Naive thymus-derived CD4-positive, alpha-beta T cell (primary cell): ENCODE measurements around the gene MED13L. TPM values are rescaled to one million over a fixed set of nuclear protein-coding genes. Genes with fewer than 3 reads are reported as not detected.

Experiments used
- ATAC-seq: fragments of 150-1000 bp; cut with Tn5 transposase; 2 replicates; pipeline ENCODE4 v1.10.0; 2021; ENCODE audit warnings: mild to moderate bottlenecking, moderate library complexity
- CTCF ChIA-PET: fragments of 350-600 bp; sonication (Branson Sonifier 250); formaldehyde crosslinking; loops from one replicate; lab custom pipeline; 2021; ENCODE audit warnings: antibody characterized with exemption; lab: Charles Lee
- POLR2A ChIA-PET: fragments of 350-600 bp; sonication (Branson Sonifier 250); formaldehyde crosslinking; loops from one replicate; lab custom pipeline; 2021; ENCODE audit warnings: antibody characterized with exemption, inconsistent platforms; lab: Charles Lee
- DNase-seq, 9 donors: peaks; one replicate each; pipeline versions ENCODE4 v3.0.0 to v3.0.0-alpha.2; 2020 to 2022; ENCODE audit warnings: mixed read lengths in 1 of 9
- H3K27ac ChIP-seq: one replicate; pipeline ENCODE4 v1.7.0; 2013; ENCODE audit warnings: mild to moderate bottlenecking, low read depth, low read length, moderate library complexity
- H3K27me3 ChIP-seq, 2 donors: one replicate each; pipeline ENCODE4 v1.7.0; 2013; ENCODE audit warnings: low read length in 2 of 2, mild to moderate bottlenecking in 2 of 2, moderate library complexity in 2 of 2; ENCODE audit not compliant: control insufficient read depth in 2 of 2, insufficient read depth in 2 of 2
- H3K36me3 ChIP-seq, 3 experiments: 1 replicate in 2 of 3; 2 replicates in 1 of 3; pipeline ENCODE4 v1.7.0; 2013; ENCODE audit warnings: low read length in 3 of 3, mild to moderate bottlenecking in 3 of 3, moderate library complexity in 1 of 3; ENCODE audit not compliant: insufficient read depth in 3 of 3, control insufficient read depth in 2 of 3
- H3K4me1 ChIP-seq, 2 donors: one replicate each; pipeline ENCODE4 v1.7.0; 2013; ENCODE audit warnings: low read length in 2 of 2, mild to moderate bottlenecking in 2 of 2, moderate library complexity in 1 of 2; ENCODE audit not compliant: control insufficient read depth in 2 of 2, insufficient read depth in 2 of 2
- H3K4me3 ChIP-seq: 2 replicates; pipeline ENCODE4 v1.7.0; 2013; ENCODE audit warnings: mild to moderate bottlenecking, low read length
- H3K9me3 ChIP-seq, 3 experiments: 1 replicate in 2 of 3; 2 replicates in 1 of 3; pipeline ENCODE4 v1.7.0; 2013; ENCODE audit warnings: low read length in 3 of 3; ENCODE audit not compliant: control insufficient read depth in 2 of 3
- H3K27ac Mint-ChIP-seq, 9 donors: one replicate each; pipeline ENCODE4 v1.8.0; 2020 to 2022; ENCODE audit warnings: mixed read lengths in 9 of 9, mild to moderate bottlenecking in 8 of 9, moderate library complexity in 5 of 9, inconsistent platforms in 2 of 9
- H3K27me3 Mint-ChIP-seq, 5 donors: one replicate each; pipeline ENCODE4 v1.8.0; 2021 to 2022; ENCODE audit warnings: mixed read lengths in 5 of 5, mild to moderate bottlenecking in 1 of 5
- H3K36me3 Mint-ChIP-seq, 5 donors: one replicate each; pipeline ENCODE4 v1.8.0; 2020 to 2022; ENCODE audit warnings: mixed read lengths in 5 of 5, mild to moderate bottlenecking in 3 of 5, inconsistent platforms in 1 of 5
- H3K4me1 Mint-ChIP-seq, 7 donors: one replicate each; pipeline ENCODE4 v1.8.0; 2020 to 2022; ENCODE audit warnings: mixed read lengths in 7 of 7, mild to moderate bottlenecking in 3 of 7, inconsistent platforms in 1 of 7
- H3K4me3 Mint-ChIP-seq, 10 donors: one replicate each; pipeline ENCODE4 v1.8.0; 2020 to 2022; ENCODE audit warnings: mild to moderate bottlenecking in 10 of 10, mixed read lengths in 10 of 10, moderate library complexity in 6 of 10, inconsistent platforms in 2 of 10
- H3K9me3 Mint-ChIP-seq, 11 donors: one replicate each; pipeline ENCODE4 v1.8.0; 2020 to 2022; ENCODE audit warnings: mixed read lengths in 11 of 11, mild to moderate bottlenecking in 4 of 11, inconsistent platforms in 1 of 11, moderate library complexity in 1 of 11
- intact Hi-C, 2 donors: fragments of 100-400 bp; cut with micrococcal nuclease; formaldehyde crosslinking; loops; one replicate each; pipeline ENCODE4 v1.15.1; 2023
- polyA plus RNA-seq, 2 donors: library from polyadenylated mRNA; unstranded; fragments of 300-500 nt; fragmentation: Illumina TruSeq; gene quantifications; one replicate each; pipeline ENCODE4 v1.2.3, GENCODE V29; 2021
- total RNA-seq, 6 experiments: library from RNA in 5 of 6; stranded (reverse) in 5 of 6; gene quantifications; 1 replicate in 5 of 6; 2 replicates in 1 of 6; pipeline ENCODE4 v1.2.3 and lab custom pipeline; 2021 to 2026

MED13L gene
- total and polyA plus RNA-seq, 7 experiments from 2014 or later = 8.3 to 283 (median 155) TPM

- H3K9me3 ChIP-seq = no peaks in the 10 kb centered on the region
- peaks cover 6 to 91% (median 7%) of the 10 kb centered on the region in 3 experiments for H3K36me3 ChIP-seq
- DNase-seq (no peak), ATAC-seq (no peak)
- Mint-ChIP-seq H3K27ac (no peak overlapping the region), H3K4me3 (no peak overlapping the region), H3K9me3 (no peaks in the 10 kb centered on the region), H3K36me3 (peaks cover 38 to 76% (median 49%) of the 10 kb centered on the region in 5 donors), H3K27me3 (no peaks in the 10 kb centered on the region), H3K4me1 (peaks cover 0 to 46% (median 6%) of the 10 kb centered on the region in 7 donors)
- H3K4me3 ChIP-seq = no peak overlapping the region
- CTCF ChIA-PET = no interaction called here
- H3K27ac ChIP-seq = no peak overlapping the region
- POLR2A ChIA-PET = no interaction called here
- no peaks in the 10 kb centered on the region for H3K27me3 ChIP-seq
- H3K4me1 ChIP-seq = no peaks in the 10 kb centered on the region
- intact Hi-C loops = loop anchor here in 1 of 2 donors (10.0 kb wide), 1 partner anchor 957 kb away; no protein-coding TSS in a partner anchor
These were observed 309.3 kb downstream of the MED13L start for GRCh38 chr12:115968211-115968610.

GRCh38 chr12:115966376-115966775 lies 311.1 kb downstream of the MED13L start:
- no peaks in the 10 kb centered on the region for H3K9me3 ChIP-seq
- H3K27ac ChIP-seq = no peak overlapping the region
- H3K9me3 Mint-ChIP-seq = no peaks in the 10 kb centered on the region
- H3K27ac Mint-ChIP-seq = peak overlapping the region in 4 of 9 donors; percentile 55 to 92 (median 70)
- DNase-seq (no peak), ATAC-seq (no peak)
- peaks cover 34 to 69% (median 47%) of the 10 kb centered on the region in 5 donors for H3K36me3 Mint-ChIP-seq
- peak overlapping the region in 1 of 10 donors; percentile 21 for H3K4me3 Mint-ChIP-seq
- H3K27me3 Mint-ChIP-seq = no peaks in the 10 kb centered on the region
- H3K4me3 ChIP-seq = no peak overlapping the region
- intact Hi-C loops = loop anchor here in 1 of 2 donors (10.0 kb wide), 1 partner anchor 958 kb away; no protein-coding TSS in a partner anchor
- H3K4me1 ChIP-seq = no peaks in the 10 kb centered on the region
- CTCF ChIA-PET = no interaction called here
- POLR2A ChIA-PET = interaction anchor here (0.6 kb wide), 1 partner anchor 669 kb away, joined by 4 read pairs; no protein-coding TSS in a partner anchor
- H3K36me3 ChIP-seq = peaks cover 6 to 92% (median 9%) of the 10 kb centered on the region in 3 experiments
- no peaks in the 10 kb centered on the region for H3K27me3 ChIP-seq
- peaks cover 0 to 50% (median 3%) of the 10 kb centered on the region in 7 donors for H3K4me1 Mint-ChIP-seq

GRCh38 chr12:115964626-115965025 lies 312.9 kb downstream of the MED13L start:
- Mint-ChIP-seq H3K4me1 (peaks cover 0 to 67% (median 3%) of the 10 kb centered on the region in 7 donors), H3K36me3 (peaks cover 34 to 70% (median 45%) of the 10 kb centered on the region in 5 donors), H3K27ac (peak overlapping the region in 3 of 9 donors; percentile 20 to 92 (median 74)), H3K27me3 (no peaks in the 10 kb centered on the region), H3K4me3 (peak overlapping the region in 1 of 10 donors; percentile 73), H3K9me3 (no peaks in the 10 kb centered on the region)
- no peaks in the 10 kb centered on the region for H3K4me1 ChIP-seq
- POLR2A ChIA-PET = no interaction called here
- CTCF ChIA-PET = no interaction called here
- DNase-seq = no peak
- H3K36me3 ChIP-seq = peaks cover 12 to 90% (median 21%) of the 10 kb centered on the region in 3 experiments
- H3K9me3 ChIP-seq = no peaks in the 10 kb centered on the region
- no peak for ATAC-seq
- no peaks in the 10 kb centered on the region for H3K27me3 ChIP-seq
- intact Hi-C loops = loop anchor here in 1 of 2 donors (10.0 kb wide), 1 partner anchor 960 kb away; no protein-coding TSS in a partner anchor
- no peak overlapping the region for H3K4me3 ChIP-seq
- no peak overlapping the region for H3K27ac ChIP-seq

- CTCF ChIA-PET = no interaction called here
- Mint-ChIP-seq H3K4me1 (peaks cover 0 to 67% (median 3%) of the 10 kb centered on the region in 7 donors), H3K4me3 (peak overlapping the region in 1 of 10 donors; percentile 73), H3K27me3 (no peaks in the 10 kb centered on the region), H3K36me3 (peaks cover 34 to 68% (median 42%) of the 10 kb centered on the region in 5 donors), H3K27ac (peak overlapping the region in 3 of 9 donors; percentile 20 to 92 (median 74)), H3K9me3 (no peaks in the 10 kb centered on the region)
- ATAC-seq = no peak
- Histone ChIP-seq H3K9me3 (no peaks in the 10 kb centered on the region), H3K36me3 (peaks cover 12 to 86% (median 21%) of the 10 kb centered on the region in 3 experiments), H3K4me3 (no peak overlapping the region), H3K27me3 (no peaks in the 10 kb centered on the region), H3K27ac (no peak overlapping the region), H3K4me1 (no peaks in the 10 kb centered on the region)
- DNase-seq = no peak
- POLR2A ChIA-PET = no interaction called here
- intact Hi-C loops = loop anchor here in 1 of 2 donors (10.0 kb wide), 1 partner anchor 961 kb away; no protein-coding TSS in a partner anchor
These were observed 313.3 kb downstream of the MED13L start for GRCh38 chr12:115964214-115964613.

DNA sequence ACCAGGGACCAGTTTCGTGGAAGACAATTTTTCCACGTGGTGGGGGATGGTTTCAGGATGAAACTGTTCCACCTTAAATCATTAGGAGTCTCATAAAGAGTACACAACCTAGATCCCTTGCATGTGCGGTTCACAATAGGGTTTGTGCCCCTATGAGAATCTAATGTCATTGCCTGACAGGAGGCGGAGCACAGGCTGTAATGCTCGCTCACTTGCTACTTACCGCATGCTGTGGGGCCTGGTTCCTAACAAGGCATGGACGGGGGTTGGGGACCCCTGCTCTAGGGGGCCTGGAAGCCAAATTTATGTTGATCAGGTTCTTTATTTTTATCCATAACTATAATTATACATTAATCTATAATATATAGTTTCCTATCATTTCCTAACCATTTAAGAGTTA lies 315.3 kb downstream of the MED13L start:
- Histone ChIP-seq H3K36me3 (peaks cover 12 to 74% (median 17%) of the 10 kb centered on the region in 3 experiments), H3K27me3 (no peaks in the 10 kb centered on the region), H3K9me3 (no peaks in the 10 kb centered on the region), H3K4me3 (no peak overlapping the region), H3K4me1 (no peaks in the 10 kb centered on the region), H3K27ac (no peak overlapping the region)
- ChIA-PET CTCF (no interaction called here), POLR2A (no interaction called here)
- Mint-ChIP-seq H3K4me3 (no peak overlapping the region), H3K9me3 (no peaks in the 10 kb centered on the region), H3K36me3 (peaks cover 27 to 62% (median 33%) of the 10 kb centered on the region in 5 donors), H3K27me3 (no peaks in the 10 kb centered on the region), H3K27ac (no peak overlapping the region), H3K4me1 (peaks cover 0 to 69% (median 3%) of the 10 kb centered on the region in 7 donors)
- intact Hi-C loops = loop anchor here in 1 of 2 donors (10.0 kb wide), 1 partner anchor 963 kb away; no protein-coding TSS in a partner anchor
- ATAC-seq (no peak), DNase-seq (no peak)

DNA sequence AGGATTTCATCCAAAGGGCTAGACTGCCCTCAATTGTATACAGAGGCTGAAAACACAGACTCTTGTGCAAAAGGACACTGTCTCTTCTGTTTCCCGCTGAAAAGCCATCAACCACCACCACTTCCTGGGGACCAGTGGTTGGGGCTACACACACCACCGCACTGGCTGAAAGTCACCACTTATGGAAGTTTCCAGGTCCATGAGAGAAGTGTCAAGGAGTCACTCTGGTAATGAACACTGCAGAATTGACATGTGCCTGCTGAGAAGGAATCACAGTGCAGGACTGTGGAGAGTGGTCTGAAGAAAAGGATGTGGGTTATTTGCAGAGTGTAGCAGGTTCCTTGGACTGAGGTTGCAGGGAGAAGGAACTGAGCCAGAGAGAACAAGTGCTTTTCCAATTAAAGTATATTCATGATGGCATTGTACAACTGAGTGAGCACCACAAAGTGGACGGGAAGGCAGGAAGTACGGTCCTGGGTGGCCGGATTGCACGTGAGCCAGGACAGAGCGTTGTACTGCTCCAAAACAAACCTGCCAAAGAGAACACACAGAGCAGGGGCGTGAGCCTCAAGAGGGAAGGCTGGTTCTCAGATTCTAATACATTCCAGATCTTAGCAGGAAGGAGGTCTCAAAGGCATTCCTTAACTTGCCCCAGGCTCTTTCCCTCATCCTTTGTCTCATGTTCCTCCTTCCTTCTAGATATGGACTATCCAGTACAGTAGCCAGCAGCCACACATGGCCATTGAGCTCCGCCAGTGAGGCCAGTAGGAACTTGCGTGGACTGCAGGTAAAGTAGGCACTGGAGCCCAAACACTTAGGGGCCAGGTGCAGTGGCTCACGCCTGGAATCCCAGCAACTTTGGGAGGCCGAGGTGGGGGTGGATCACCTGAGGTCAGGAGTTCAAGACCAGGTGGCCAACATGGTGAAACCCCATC lies 316.4 kb downstream of the MED13L start:
- ATAC-seq = no peak
- Mint-ChIP-seq H3K27me3 (no peaks in the 10 kb centered on the region), H3K9me3 (no peaks in the 10 kb centered on the region), H3K27ac (peak overlapping the region in 4 of 9 donors; percentile 29 to 76 (median 72)), H3K36me3 (peaks cover 24 to 54% (median 25%) of the 10 kb centered on the region in 5 donors), H3K4me1 (peaks cover 0 to 59% (median 0%) of the 10 kb centered on the region in 7 donors), H3K4me3 (peak overlapping the region in 2 of 10 donors; percentile 5 to 10)
- Histone ChIP-seq H3K27ac (no peak overlapping the region), H3K27me3 (no peaks in the 10 kb centered on the region), H3K4me3 (no peak overlapping the region), H3K36me3 (peaks cover 9 to 64% (median 17%) of the 10 kb centered on the region in 3 experiments), H3K4me1 (no peaks in the 10 kb centered on the region), H3K9me3 (no peaks in the 10 kb centered on the region)
- intact Hi-C loops = loop anchor here in 1 of 2 donors (10.0 kb wide), 1 partner anchor 964 kb away; no protein-coding TSS in a partner anchor
- CTCF ChIA-PET = no interaction called here
- POLR2A ChIA-PET = interaction anchor here (0.6 kb wide), 1 partner anchor 1222 kb away, joined by 3 read pairs; no protein-coding TSS in a partner anchor
- peak in 1 of 9 donors; percentile 32 for DNase-seq
